Raji (cell line): ENCODE results near the gene TIAM2.

Experiments used
- POLR2A ChIP-seq: IDR thresholded peaks from 2 replicates; pipeline ENCODE4 v1.6.1; 2011; ENCODE audit warnings: low read depth, low read length, control low read depth; ENCODE audit not compliant: insufficient read depth

The TIAM2 gene

DNA sequence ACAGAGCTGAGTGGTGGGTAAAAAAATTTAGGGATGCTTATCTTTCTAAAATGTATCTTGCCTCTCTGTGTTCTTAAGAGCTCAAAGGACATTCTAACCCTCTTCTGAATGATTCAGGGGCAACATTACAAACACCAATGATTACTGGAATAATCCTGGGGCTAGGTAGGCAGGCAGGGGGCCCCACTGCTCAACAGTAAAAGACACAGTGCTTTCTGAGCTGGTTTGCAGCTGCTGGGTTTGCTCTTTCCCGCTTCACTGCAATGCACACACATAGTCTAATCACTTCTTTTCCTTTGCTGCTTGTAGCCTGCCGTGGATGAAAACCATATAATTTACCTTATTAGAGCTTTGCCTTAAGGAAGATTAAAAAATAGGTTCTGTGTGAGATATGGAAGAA, 292.6 kb downstream of the TIAM2 start:
- TF ChIP-seq POLR2A: no peak

DNA sequence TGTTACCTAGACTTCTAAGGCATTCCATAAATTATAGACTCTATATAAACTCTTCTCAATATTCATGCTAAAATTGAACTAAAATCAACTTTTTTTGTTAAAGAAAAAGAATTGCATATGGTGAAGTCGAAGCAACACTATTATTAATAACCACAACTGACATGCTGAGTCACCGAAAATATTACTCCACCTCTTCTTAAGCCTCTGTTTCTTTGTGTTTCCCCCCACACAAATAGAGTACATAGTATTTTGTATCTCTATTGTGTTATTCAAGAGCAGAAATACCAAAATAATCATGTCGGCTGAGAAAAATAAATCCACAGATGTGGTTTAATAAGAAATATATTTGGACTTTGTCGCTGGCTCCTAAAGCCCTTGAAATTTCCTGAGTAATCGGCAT, 295.4 kb downstream of the TIAM2 start:
- TF ChIP-seq POLR2A: no peak

DNA sequence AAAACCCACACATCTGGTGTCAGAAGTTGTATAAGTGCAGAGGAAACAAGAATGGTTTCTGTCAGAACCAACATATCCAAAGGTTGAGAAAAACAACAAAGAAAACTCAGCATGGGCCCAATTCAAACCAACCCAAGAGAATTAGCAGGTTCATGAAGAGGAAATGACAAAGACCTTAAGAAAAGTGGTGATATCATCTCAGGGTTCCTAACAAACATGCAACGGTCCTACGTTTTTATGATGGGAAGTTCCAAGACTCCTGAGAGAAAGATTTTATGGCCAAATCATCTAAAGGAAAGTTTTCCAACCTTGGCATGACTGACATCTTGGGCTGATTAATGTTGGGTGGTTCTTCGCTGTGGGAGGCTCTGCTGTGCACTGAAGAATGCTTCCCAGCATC, 296.2 kb downstream of the TIAM2 start:
- no peak for TF ChIP-seq POLR2A

DNA sequence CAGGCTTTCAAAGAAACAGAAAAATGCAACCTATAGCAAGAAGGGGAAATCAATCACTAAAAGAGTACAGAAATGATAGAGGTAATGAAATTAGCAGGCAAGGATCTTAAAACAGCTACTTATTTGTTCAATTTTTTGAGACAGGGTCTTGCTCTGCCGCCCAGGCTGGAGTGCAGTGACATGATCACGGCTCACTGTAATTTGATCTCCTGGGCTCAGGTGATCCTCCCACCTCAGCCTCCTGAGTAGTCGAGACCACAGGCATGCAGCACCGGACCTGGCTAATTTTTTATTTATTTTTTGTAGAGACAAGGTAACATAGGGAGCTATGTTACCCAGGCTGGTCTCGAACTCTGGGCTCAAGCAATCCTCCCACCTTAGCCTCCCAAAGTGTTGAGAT, 297.6 kb downstream of the TIAM2 start:
- TF ChIP-seq POLR2A: no peak

DNA sequence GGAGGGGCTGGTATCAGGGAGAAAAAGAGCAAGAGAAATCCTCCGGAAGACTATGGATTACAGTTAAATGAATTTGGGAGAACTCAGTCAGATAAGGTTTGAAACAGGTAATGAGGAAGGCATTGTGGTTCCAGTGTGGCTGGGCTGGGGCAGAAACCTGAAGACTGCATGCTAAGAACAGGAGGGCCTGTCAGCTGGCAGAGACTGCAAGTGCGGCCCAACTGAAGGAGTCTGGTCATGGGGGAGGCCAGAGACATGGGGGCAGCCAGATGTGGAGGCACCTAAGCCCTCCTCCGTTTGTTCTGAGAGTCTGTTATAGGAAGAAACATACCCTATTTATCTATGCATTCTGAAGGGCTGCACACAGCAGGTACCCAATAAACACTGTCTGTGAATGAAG, 302.6 kb downstream of the TIAM2 start:
- no peak for TF ChIP-seq POLR2A

DNA sequence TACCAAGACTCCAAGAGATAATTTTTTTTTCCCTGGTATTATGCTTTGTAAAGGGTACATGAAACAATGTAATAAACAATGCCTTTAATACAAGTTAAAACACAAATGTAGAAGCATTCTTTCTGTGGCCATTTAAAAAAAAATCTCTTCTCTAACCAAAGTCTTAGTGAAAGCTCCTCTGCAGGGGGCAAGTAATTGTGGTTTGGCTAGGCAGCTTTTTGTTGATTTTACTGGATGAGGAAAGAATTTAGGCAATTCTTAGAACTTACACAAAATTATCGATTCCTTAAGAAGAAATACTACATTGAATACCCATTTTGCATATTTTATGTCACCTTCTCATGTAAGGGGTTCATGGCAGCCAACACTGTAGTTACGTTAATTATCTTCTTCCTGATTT, 306.8 kb downstream of the TIAM2 start:
- no peak for TF ChIP-seq POLR2A

DNA sequence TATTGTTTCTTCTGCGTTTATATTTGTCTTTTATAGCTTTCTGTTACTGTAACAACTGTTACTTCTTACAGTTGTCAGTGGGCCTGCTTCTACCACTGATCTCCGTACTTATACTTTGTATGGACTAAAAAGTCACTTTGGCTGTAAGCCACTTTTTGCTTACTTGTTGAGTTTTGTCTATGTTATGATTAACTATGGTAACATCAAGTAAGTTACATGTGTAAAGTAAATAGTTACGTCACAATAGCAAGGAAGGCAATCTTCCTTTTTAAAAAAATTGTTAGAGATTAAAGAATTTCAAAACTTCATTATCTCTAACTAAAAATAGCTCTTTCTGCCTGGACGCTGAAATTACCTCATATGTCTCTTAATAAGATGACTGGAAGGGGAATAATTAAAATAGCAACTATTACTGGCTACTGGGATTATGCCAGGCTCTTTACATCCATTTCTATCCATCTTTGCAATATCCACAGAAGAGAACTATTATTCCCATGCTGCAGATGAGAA, 308.3 kb downstream of the TIAM2 start:
- TF ChIP-seq POLR2A: no peak

DNA sequence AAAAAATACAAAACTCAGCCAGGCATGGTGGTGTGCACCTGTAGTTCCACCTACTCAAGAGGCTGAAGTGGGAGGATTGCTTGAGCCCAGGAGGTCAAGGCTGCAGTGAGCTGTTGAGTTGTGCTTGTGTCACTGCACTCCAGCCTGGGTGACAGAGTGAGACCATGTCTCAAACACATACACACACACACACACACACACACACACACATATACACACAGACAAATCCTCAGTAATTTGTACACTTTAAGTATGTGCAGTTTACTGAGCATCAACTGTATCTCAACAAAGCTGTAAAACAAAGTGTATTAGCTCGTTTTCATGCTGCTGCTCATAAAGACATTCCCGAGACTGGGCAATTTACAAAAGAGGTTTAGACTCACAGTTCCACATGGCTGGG, 311.8 kb downstream of the TIAM2 start:
- TF ChIP-seq POLR2A: no peak
